ENCODE results near the gene FAM25G.
"Not testable (repeated sequence)": the region's sequence is repeated elsewhere in the genome, so short reads cannot be mapped to it uniquely, and the experiment has no call there.

DNA sequence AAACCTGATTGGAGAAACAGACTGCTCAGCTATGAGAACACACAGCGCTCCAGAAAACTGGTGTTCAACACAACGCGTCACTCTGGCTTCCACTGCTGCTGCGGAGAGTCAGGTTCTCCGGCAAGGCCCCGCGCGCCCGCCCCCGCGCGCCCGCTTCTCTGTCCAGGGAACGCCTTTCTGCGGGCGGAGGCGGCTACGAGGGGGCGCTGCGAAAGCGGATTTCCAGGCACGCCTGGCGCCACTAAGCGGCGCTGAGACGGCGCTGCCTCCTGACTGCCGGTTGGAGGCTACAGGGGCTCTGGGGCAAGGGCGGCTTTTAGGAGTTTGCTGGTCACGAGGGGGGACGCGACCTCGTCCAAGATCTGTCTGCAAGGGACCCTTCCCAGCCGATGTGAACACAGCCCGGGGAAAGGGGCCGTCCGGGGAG, 30.2 kb downstream of the FAM25G start:
- TF ChIP-seq, protein P1, sequence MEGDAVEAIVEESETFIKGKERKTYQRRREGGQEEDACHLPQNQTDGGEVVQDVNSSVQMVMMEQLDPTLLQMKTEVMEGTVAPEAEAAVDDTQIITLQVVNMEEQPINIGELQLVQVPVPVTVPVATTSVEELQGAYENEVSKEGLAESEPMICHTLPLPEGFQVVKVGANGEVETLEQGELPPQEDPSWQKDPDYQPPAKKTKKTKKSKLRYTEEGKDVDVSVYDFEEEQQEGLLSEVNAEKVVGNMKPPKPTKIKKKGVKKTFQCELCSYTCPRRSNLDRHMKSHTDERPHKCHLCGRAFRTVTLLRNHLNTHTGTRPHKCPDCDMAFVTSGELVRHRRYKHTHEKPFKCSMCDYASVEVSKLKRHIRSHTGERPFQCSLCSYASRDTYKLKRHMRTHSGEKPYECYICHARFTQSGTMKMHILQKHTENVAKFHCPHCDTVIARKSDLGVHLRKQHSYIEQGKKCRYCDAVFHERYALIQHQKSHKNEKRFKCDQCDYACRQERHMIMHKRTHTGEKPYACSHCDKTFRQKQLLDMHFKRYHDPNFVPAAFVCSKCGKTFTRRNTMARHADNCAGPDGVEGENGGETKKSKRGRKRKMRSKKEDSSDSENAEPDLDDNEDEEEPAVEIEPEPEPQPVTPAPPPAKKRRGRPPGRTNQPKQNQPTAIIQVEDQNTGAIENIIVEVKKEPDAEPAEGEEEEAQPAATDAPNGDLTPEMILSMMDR (conservative IDR thresholded peaks at IDR 0.05; ENCODE audit: low read depth, low read length), result peak; percentile 46
- TF ChIP-seq EZH2 (IDR thresholded peaks at IDR 0.05; ENCODE audit: borderline replicate concordance, low read depth, low read length, poor library complexity, severe bottlenecking), result not testable (repeated sequence)

All from A673 (cell line).